Fibroblast of pulmonary artery (primary cell): ENCODE results near the gene FDCSP.

ENCODE experiments used
- DNase-seq: peaks from one replicate; pipeline ENCODE4 v3.0.0-alpha.2; 2010; ENCODE audit warnings: low read depth
- H3K4me3 ChIP-seq: replicated peaks from 2 replicates; pipeline ENCODE4 v1.5.1; 2011; ENCODE audit warnings: low read depth, mild to moderate bottlenecking, control low read depth, low read length, moderate library complexity
- CTCF ChIP-seq: IDR thresholded peaks from 2 replicates; pipeline ENCODE4 v1.5.1; 2011; ENCODE audit warnings: mild to moderate bottlenecking, control low read depth, low read length, inconsistent platforms; ENCODE audit errors: missing control alignments

Gene FDCSP

GRCh38 chr4:70183168-70183939, 42.6 kb upstream of the FDCSP start:
- DNase-seq = peak; percentile 78

GRCh38 chr4:70183940-70184246, 42.0 kb upstream of the FDCSP start:
- H3K4me3 ChIP-seq = no peak overlapping the region
- TF ChIP-seq CTCF = no peak
- DNase-seq = no peak

More at GRCh38 chr4:70183168-70183939, 42.6 kb upstream of the FDCSP start:
- no peak overlapping the region for H3K4me3 ChIP-seq
- peak; percentile 81 for TF ChIP-seq CTCF

- no peak for TF ChIP-seq CTCF
- DNase-seq = no peak
- H3K4me3 ChIP-seq = no peak overlapping the region
Measured at GRCh38 chr4:70187216-70187615, 38.7 kb upstream of the FDCSP start.

- no peak overlapping the region for H3K4me3 ChIP-seq
- DNase-seq = no peak
- TF ChIP-seq CTCF = no peak
Measured at GRCh38 chr4:70190579-70190978, 35.3 kb upstream of the FDCSP start.

GRCh38 chr4:70191647-70192046, 34.3 kb upstream of the FDCSP start:
- TF ChIP-seq CTCF = no peak
- H3K4me3 ChIP-seq = no peak overlapping the region
- DNase-seq = no peak

GRCh38 chr4:70192895-70193294, 33.0 kb upstream of the FDCSP start:
- TF ChIP-seq CTCF = no peak
- H3K4me3 ChIP-seq = no peak overlapping the region
- DNase-seq = no peak

- no peak for DNase-seq
- TF ChIP-seq CTCF = no peak
- H3K4me3 ChIP-seq = no peak within 1 kb of the TSS
Measured at GRCh38 chr4:70195425-70195824, 30.5 kb upstream of the FDCSP start, which contains the start of gene ODAM. Gene ODAM, plus strand, starts transcription at chr4:70195725. Its CDS starts 819 bp downstream, at chr4:70196544.
